ENCODE results near the gene PARP12.

PARP12 gene

DNA sequence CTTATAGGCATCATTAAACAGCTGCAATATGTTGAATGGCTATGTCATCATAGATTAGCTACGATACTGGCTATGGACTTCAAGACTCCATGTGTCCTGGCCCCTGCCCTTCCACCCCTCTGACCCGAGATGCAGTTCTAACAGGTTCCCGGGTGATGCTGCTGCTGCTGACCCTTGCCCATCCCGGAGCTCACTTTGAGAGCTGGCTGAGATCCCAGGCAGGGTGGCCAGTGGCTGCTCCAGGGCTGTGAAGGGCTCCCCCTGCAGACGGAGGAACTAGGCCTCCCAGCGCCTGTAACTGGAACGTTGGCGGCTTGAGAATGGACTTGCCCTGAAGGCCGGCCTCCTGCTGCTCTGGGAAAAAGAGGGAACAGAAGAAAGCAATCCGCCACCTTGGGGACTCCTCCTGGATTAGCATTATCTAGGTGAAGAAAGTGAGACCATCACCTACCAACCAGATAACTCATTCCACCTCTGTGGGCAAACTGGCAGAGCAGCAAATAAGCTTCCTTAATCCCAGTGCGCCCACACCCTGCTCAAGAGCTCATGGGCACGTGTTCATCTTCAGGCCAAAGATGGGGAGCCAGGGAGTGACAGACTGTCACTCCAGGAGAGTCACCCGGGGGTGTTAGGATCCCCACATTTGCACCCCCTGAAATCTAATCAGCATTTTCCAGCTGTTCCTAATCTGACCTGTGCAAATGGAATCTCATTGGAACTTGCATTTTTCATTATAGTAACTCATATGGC lies 56.8 kb downstream of the PARP12 start:
- no peak overlapping the region for H3K4me3 ChIP-seq (ENCODE audit: low read depth, low read length)
- TF ChIP-seq CTCF (IDR thresholded peaks at IDR 0.05; ENCODE audit: control insufficient read depth, extremely low read depth, insufficient read depth): no peak
- no peak for DNase-seq (ENCODE audit: low read depth)

DNA sequence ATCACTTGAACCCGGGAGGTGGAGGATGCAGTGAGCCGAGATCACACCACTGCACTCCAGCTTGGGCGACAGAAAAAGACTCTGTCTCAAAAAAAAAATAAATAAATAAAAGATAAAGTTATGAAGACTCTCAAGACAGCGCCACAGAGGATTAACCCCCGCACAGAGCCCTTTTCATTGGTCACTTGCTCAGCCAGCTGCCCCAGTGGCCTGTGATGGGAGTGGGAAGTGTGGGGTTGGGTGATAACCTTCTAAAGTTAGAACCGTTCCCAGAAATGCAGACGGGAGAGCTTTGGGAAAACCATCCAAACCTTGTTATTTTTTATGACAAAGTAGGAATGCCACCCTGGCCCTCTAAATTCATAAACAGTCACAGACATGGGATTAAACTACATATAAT lies 57.4 kb downstream of the PARP12 start:
- DNase-seq (ENCODE audit: low read depth): no peak
- no peak for TF ChIP-seq CTCF (IDR thresholded peaks at IDR 0.05; ENCODE audit: control insufficient read depth, extremely low read depth, insufficient read depth)
- no peak overlapping the region for H3K4me3 ChIP-seq (ENCODE audit: low read depth, low read length)

- no peak for DNase-seq (ENCODE audit: low read depth)
- no peak for TF ChIP-seq CTCF (IDR thresholded peaks at IDR 0.05; ENCODE audit: control insufficient read depth, extremely low read depth, insufficient read depth)
- H3K4me3 ChIP-seq (ENCODE audit: low read depth, low read length): no peak overlapping the region
Measured at GRCh38 chr7:140004672-140005071, 58.1 kb downstream of the PARP12 start.

DNA sequence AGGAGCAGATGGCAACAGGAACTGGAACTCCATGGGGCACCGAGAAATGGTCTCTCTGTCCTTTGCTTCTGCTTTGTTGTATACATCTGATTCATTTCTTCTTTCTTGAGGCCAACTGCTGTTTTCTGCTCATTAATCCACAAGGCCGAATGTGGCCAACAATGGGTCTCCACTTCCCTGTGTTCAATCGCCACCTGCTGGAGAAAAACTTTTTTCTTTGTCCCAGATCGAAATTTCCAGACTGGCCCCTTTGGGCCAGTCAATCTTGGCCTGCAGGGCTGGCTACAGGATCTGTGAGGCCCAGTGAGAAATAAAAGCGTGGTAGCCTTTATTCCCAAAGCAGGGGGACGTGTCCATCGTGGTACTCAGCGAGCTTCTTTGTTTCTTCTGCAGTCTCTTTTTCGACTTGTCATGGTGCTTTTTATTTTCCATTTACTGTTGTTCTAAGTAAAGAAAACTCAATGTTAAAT lies 58.8 kb downstream of the PARP12 start:
- H3K4me3 ChIP-seq (ENCODE audit: low read depth, low read length): no peak overlapping the region
- no peak for DNase-seq (ENCODE audit: low read depth)
- TF ChIP-seq CTCF (IDR thresholded peaks at IDR 0.05; ENCODE audit: control insufficient read depth, extremely low read depth, insufficient read depth): peak; percentile 55

DNA sequence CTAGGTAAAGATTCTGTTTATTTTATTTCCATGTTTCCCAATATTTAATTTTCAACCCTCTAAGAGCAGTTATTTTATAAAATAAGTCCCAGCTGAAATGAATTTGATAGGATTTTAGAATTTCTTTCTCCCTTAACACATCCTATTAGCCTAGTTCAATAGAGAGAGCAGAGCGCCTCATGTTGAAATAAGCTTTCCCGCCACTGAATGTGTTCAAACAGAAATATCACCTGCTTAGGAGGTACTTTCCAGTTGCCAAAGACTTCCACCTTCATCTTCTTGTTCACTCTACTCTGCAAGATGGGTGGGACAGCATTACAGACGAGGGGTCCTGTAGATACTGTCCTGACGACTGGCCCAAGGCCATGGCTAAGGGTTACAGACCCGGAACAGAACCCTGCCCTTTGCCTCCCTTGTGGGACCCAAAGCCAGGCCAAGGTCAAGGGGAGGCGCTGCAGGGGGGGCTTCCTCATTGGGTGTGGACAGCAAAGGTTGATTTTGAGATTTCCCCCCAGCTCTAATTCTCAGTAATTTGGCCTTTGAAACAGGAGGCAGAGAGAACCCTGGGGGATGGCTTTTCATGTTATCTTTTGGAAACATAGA lies 62.0 kb downstream of the PARP12 start:
- TF ChIP-seq CTCF (IDR thresholded peaks at IDR 0.05; ENCODE audit: control insufficient read depth, extremely low read depth, insufficient read depth): no peak
- no peak overlapping the region for H3K4me3 ChIP-seq (ENCODE audit: low read depth, low read length)
- DNase-seq (ENCODE audit: low read depth): no peak

- no peak overlapping the region for H3K4me3 ChIP-seq (ENCODE audit: low read depth, low read length)
- TF ChIP-seq CTCF (IDR thresholded peaks at IDR 0.05; ENCODE audit: control insufficient read depth, extremely low read depth, insufficient read depth): no peak
- DNase-seq (ENCODE audit: low read depth): no peak
Measured at GRCh38 chr7:139999516-139999915, 63.2 kb downstream of the PARP12 start.
